GM13976 (cell line): Measurements from ENCODE around the gene COL6A3.

Experiments
- DNase-seq: peaks from one replicate; pipeline ENCODE4 v3.0.0; 2012; ENCODE audit warnings: low spot score
- in situ Hi-C: fragments of 300-500 bp; cut with MboI; formaldehyde crosslinking; loops from one replicate; pipeline ENCODE4 v1.12.0; 2022; ENCODE audit warnings: low sequenced_read_pairs, mixed read lengths, inconsistent platforms; ENCODE audit not compliant: unreplicated experiment
- TF ChIP-seq, protein P1 (sequence below): IDR thresholded peaks from 2 replicates; pipeline ENCODE4 v1.5.1; 2012; ENCODE audit warnings: borderline replicate concordance, mild to moderate bottlenecking; ENCODE audit not compliant: insufficient read depth; ENCODE audit errors: extremely low read depth, missing control alignments, control extremely low read depth

The COL6A3 gene

DNA sequence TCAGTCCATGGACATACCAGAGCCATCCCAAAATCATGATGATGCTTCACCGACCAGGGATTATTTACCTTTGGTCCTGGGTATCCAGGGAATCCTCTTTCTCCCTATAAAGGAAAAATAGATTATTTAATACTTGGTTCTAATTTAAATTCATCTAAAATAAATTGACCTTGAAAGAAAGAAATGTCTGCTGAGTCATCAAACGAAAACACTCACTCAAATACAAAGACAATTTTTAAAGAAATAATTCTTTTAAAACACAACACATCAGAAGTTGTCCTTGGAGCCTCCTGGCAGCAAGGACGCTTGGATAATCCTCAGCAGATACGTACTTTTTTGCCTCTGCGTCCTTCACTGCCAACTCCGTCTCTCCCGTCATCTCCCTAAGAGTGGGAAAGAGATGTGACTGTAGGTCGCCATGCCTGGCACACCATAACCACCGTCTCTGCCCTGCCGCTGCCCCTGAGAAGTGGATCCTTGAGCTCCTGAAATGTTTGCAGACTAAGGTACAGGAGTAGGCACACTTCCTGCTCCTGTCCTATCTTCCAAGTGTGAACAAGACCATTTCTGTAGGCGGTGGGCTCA lies 65.6 kb downstream of the COL6A3 start:
- TF ChIP-seq, protein P1, sequence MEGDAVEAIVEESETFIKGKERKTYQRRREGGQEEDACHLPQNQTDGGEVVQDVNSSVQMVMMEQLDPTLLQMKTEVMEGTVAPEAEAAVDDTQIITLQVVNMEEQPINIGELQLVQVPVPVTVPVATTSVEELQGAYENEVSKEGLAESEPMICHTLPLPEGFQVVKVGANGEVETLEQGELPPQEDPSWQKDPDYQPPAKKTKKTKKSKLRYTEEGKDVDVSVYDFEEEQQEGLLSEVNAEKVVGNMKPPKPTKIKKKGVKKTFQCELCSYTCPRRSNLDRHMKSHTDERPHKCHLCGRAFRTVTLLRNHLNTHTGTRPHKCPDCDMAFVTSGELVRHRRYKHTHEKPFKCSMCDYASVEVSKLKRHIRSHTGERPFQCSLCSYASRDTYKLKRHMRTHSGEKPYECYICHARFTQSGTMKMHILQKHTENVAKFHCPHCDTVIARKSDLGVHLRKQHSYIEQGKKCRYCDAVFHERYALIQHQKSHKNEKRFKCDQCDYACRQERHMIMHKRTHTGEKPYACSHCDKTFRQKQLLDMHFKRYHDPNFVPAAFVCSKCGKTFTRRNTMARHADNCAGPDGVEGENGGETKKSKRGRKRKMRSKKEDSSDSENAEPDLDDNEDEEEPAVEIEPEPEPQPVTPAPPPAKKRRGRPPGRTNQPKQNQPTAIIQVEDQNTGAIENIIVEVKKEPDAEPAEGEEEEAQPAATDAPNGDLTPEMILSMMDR, result no peak
- in situ Hi-C loops, result no loop called here
- DNase-seq, result no peak

DNA sequence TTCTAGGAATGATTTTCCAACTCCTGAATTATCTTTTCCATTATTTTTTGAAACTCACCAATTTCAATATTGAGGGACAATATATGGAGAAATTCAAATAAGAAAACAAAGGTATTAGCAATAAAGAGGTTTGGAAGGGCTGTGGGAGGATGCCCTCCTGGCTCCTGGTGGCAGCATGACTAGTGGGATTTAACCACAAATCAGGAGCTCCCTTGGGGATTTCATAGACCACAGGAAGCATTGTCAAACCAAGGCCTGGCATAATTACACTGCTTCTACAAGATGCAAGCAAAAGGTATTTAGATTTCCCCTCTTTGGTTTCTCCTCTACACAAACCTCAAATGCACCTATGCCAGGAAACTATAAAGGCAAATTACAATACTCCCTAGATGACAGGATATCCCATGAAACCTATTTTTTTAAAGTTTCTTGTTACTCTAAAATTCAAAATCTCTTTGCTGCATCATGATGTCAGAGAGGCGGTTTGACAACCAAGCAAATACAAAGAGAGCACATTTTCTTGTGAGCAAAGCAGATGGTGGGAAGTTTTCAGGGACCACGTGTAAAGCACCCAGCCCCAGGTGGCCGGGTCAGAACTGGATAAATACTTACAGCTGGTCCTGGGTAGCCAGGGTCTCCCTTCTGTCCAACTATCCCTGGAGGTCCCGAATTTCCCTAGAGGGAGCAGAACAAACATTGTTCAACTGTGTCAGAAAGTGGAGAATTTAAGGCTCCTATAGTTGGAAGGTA lies 67.9 kb downstream of the COL6A3 start:
- in situ Hi-C loops, result no loop called here
- TF ChIP-seq, protein P1, result no peak

DNA sequence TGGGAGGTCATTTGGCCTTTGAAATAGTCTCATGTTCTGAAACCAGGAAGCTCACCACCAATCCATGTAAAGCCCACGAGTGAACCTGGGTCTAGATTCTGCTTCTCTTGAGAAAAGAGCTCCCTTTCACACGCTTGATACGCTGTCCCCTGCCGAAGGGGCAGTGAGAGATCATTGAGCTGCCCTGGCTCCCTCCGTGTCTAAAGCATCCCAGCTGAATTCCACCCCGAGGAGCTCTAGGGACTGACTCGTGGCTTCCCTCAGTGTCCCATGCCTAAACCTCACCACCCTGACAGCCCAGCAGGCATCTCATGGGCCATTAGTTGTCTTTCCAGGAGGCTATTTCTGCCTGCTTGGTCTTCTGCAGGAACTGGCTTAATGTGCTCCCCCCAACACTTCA lies 68.6 kb downstream of the COL6A3 start:
- TF ChIP-seq, protein P1, result no peak
- in situ Hi-C loops, result no loop called here
- DNase-seq, result no peak

More for the DNA sequence above, 67.9 kb downstream of the COL6A3 start:
- DNase-seq, result no peak

DNA sequence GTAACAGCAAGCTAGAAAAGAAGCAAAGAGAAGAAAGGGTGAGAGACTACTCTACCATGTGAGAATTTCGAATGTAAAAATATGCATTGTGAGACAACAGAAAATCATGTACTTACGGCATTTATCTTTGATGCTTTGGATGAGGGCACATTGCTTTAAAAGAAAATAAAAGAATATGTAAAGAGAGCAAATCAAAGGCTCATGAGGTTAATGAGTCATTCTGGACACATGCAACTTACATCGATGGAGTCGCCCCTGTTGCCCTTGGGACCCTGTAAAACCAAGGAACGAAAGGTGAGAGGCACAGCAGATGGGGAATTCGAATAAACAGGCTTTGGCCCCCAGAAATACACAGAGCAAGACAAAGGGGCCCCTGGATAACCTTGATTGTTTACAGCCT lies 69.0 kb downstream of the COL6A3 start:
- DNase-seq, result no peak
- in situ Hi-C loops, result no loop called here
- TF ChIP-seq, protein P1, result no peak

DNA sequence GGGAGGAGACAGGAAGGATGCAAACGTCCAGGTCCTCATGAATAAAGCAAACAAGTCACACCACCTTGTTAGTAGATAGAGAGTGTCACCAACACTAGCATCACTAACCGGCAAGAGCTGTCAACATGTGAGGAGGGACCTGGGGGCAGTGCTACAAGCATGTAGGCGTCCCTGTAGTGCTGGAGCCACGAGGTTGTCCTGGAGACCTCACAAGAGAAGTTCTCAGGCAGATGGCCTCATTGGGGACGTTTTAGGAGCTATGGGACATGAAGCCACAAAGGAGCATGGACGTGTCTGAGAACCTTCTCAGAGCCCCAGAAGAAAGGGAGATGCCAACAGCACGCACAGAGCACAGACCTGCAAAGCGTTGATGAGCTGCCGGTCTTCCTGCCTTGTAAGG lies 70.0 kb downstream of the COL6A3 start:
- no peak for DNase-seq
- in situ Hi-C loops, result no loop called here
- TF ChIP-seq, protein P1, result no peak

DNA sequence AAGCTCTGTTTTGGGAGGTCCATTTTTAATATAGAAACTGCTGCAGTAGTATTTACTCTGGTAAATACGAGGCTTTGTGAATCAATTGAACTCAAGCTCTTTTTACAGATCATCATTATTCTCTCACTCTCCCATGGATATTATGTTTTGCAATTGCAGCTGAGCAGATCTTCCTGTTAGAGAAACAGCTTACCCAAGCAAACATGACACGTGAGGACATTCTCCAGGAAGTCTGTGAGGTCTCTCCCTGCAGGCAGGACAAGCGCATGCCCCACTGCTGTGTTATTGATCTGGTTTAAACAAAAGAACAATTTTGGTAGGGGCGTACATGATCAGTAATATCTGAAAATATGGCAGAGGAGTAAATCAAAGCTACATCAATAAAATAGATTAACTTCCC lies 72.1 kb downstream of the COL6A3 start:
- DNase-seq, result no peak
- TF ChIP-seq, protein P1, result no peak
- in situ Hi-C loops, result no loop called here

DNA sequence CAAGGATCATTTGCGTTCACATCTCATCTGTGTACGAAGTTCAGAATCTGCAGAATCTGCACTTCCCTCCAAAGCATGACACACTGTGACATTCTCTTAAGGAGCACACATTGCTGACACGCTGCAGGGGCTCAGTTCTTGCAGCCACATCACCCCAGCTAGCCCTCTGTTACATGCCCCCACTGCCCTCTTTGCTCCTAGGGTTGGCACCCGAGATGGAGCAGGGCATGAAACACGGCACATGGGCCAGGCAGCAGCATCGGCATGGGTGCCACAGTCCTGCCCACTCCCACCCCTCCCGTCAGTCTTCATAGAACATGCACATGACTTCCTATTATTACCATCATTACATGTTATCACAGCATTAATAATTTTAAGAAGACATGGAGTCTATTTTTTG lies 76.4 kb downstream of the COL6A3 start:
- DNase-seq, result no peak

More for the DNA sequence above, 76.4 kb downstream of the COL6A3 start:
- TF ChIP-seq, protein P1, result no peak
- in situ Hi-C loops, result no loop called here
